AG09319 (cell line): Measurements from ENCODE around the gene SLC7A1.

Experiments
- DNase-seq: peaks from one replicate; pipeline ENCODE4 v3.0.0-alpha.2; 2010; ENCODE audit warnings: low read depth; ENCODE audit errors: extremely low read depth
- TF ChIP-seq, protein P1 (sequence below): IDR thresholded peaks from 2 replicates; pipeline ENCODE4 v1.5.1; 2011; ENCODE audit warnings: low read depth, mild to moderate bottlenecking, inconsistent platforms, low read length, moderate library complexity

Gene SLC7A1

GRCh38 chr13:29504691-29505090, 90.8 kb downstream of the SLC7A1 start:
- TF ChIP-seq, protein P1, sequence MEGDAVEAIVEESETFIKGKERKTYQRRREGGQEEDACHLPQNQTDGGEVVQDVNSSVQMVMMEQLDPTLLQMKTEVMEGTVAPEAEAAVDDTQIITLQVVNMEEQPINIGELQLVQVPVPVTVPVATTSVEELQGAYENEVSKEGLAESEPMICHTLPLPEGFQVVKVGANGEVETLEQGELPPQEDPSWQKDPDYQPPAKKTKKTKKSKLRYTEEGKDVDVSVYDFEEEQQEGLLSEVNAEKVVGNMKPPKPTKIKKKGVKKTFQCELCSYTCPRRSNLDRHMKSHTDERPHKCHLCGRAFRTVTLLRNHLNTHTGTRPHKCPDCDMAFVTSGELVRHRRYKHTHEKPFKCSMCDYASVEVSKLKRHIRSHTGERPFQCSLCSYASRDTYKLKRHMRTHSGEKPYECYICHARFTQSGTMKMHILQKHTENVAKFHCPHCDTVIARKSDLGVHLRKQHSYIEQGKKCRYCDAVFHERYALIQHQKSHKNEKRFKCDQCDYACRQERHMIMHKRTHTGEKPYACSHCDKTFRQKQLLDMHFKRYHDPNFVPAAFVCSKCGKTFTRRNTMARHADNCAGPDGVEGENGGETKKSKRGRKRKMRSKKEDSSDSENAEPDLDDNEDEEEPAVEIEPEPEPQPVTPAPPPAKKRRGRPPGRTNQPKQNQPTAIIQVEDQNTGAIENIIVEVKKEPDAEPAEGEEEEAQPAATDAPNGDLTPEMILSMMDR, result no peak

DNA sequence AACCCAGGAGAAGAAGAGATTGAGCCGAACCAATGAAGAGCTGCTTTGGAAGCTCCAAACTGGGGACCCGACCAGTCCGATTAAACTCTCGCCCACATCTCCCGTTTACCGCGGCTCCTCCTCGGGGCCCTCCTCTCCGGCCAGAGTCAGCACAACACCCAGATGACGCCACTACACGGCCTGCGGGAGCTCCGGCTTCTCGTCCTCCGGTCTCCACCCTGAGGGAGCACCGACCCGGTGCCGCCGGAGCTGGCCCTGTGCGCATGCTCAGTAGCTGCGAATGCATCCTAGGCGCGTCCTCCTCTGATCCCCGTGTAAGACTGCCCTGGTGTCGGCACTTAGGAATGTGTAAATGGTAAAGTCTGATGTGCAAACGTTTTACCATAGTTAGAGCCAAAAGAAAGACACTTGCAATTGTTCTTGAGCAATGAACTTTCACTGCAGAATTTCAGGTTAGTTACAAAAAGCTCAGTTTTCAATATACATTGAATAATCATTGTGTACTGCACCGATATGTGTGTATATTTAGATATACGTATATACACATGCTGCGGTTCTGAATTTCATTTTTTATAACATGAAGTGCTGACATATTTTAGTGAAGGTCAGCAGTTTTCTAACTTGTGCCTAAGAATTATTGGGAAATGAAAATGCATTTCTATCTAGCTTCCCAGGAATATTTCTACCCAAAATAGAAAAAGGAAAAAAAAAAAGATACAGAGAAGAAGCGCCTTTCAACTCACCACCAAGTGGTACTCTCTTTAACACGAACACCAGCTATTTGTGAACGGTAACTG, 92.2 kb downstream of the SLC7A1 start:
- TF ChIP-seq, protein P1, result no peak
- DNase-seq, result no peak

More at GRCh38 chr13:29504691-29505090, 90.8 kb downstream of the SLC7A1 start:
- no peak for DNase-seq

DNA sequence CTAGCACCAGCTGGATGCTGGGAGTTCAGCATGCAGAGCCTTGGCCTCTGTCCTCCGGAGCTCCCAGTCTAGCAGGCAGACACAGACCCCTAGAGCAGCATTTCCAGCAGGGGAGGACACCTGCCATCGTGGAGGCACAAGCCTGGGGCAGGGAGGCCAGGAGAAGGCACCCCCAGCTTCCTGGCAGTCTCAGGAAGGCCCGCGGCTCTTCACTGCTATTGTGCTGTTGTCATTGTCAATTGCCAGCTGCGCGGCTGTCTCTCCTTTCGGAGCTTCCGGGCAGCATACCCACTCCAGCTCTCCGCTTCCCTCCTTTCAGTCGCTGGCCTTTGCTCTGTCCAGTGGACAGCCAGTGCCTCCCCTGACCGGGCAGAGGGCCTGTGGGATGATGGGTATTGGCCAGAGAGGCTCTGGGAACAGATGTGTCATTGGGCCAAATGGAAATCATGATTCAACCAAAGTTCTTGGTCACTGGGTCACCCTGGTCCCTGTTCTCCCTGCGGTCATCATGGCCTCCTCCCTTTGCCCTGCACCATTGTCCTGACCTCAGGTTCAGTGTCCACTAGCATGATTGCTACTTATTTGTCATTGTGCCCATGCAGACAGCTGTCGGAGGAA, 93.0 kb downstream of the SLC7A1 start:
- TF ChIP-seq, protein P1, result no peak
- DNase-seq, result no peak

- TF ChIP-seq, protein P1, result no peak
- DNase-seq, result no peak
These were observed 93.8 kb downstream of the SLC7A1 start for GRCh38 chr13:29501674-29502073.

DNA sequence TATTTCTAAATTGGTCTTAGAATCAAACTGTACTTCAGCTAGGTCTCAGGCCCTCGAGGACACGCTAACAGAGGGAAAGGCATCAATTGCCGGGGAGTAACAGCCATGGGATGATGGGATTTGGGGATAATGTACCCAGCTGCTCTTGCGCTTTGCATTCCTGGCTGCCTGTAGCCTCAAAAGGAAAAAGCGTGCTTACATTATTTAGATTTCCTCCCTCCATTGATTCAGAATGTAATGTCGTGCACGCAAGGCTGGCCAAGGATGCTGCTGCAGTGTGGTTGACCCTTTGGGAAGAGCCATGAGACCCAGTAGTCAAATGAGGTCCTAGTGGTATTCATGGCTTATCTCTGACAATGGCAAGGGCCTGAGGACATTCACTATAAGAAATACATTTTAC, 95.1 kb downstream of the SLC7A1 start:
- TF ChIP-seq, protein P1, result no peak
- DNase-seq, result no peak

- DNase-seq, result no peak
- TF ChIP-seq, protein P1, result no peak
These were observed 95.9 kb downstream of the SLC7A1 start for GRCh38 chr13:29499506-29500165.
